H1 (cell line): ENCODE data around the gene MYCBP2. TPM values are rescaled to one million over a fixed set of nuclear protein-coding genes. Genes with fewer than 3 reads are reported as not detected.

ENCODE experiments used
- CTCF ChIA-PET: fragments of 300-600 bp; sonication (Branson Sonifier 250); formaldehyde crosslinking; loops from one replicate; lab custom pipeline; 2021; ENCODE audit not compliant: partially characterized antibody; lab: Charles Lee
- POLR2A ChIA-PET: fragments of 300-600 bp; sonication (Branson Sonifier 250); formaldehyde crosslinking; loops from one replicate; lab custom pipeline; 2021; ENCODE audit warnings: inconsistent platforms; ENCODE audit not compliant: partially characterized antibody; lab: Charles Lee
- DNase-seq, 2 experiments: peaks; one replicate each; pipeline versions ENCODE4 v3.0.0 to v3.0.0-alpha.2; 2010 to 2022; ENCODE audit warnings: low spot score in 2 of 2, low read depth in 1 of 2, mixed read lengths in 1 of 2
- FAIRE-seq: peaks from 2 replicates; lab custom pipeline; 2011; peaks lifted over from hg19 to GRCh38; lab: Jason Lieb, UNC
- H2AFZ ChIP-seq: 2 replicates; pipeline ENCODE4 v1.8.1; 2012; ENCODE audit warnings: low read length, inconsistent platforms
- H2AK5ac ChIP-seq: 2 replicates; pipeline ENCODE4 v1.6.1; 2013; ENCODE audit warnings: low read depth, low read length
- H2BK120ac ChIP-seq: replicated peaks from 2 replicates; pipeline ENCODE3; 2013; ENCODE audit warnings: low read depth, low read length, inconsistent platforms
- H2BK12ac ChIP-seq: 2 replicates; pipeline ENCODE4 v1.6.1; 2013; ENCODE audit warnings: low read depth, low read length
- H2BK15ac ChIP-seq: 2 replicates; pipeline ENCODE4 v1.6.1; 2013; ENCODE audit warnings: low read length
- H2BK20ac ChIP-seq: 2 replicates; pipeline ENCODE4 v1.6.1; 2013; ENCODE audit warnings: low read length
- H2BK5ac ChIP-seq: 2 replicates; pipeline ENCODE4 v1.6.1; 2013; ENCODE audit warnings: low read depth, low read length
- H3K14ac ChIP-seq: 2 replicates; pipeline ENCODE4 v1.6.1; 2013; ENCODE audit warnings: inconsistent platforms; ENCODE audit not compliant: insufficient read length
- H3K18ac ChIP-seq: 2 replicates; pipeline ENCODE4 v1.6.1; 2013; ENCODE audit warnings: low read length; ENCODE audit errors: extremely low read depth
- H3K23ac ChIP-seq: 2 replicates; pipeline ENCODE4 v1.6.1; 2013; ENCODE audit warnings: inconsistent platforms; ENCODE audit not compliant: insufficient read length
- H3K23me2 ChIP-seq: 2 replicates; pipeline ENCODE4 v1.6.1; 2013; ENCODE audit warnings: low read depth, low read length
- H3K27ac ChIP-seq: 2 replicates; pipeline ENCODE4 v1.6.1; 2011; ENCODE audit warnings: low read depth, low read length, inconsistent platforms
- H3K27me3 ChIP-seq, 4 experiments: replicated peaks in 1 of 4; 1 replicate in 1 of 4; 2 replicates in 3 of 4; pipeline versions ENCODE4 v1.6.1 to v1.8.1; 2011 to 2013; ENCODE audit warnings: low read length in 3 of 4, mild to moderate bottlenecking in 3 of 4, inconsistent platforms in 2 of 4, mixed read lengths in 2 of 4, moderate library complexity in 1 of 4; ENCODE audit not compliant: control insufficient read depth in 3 of 4, insufficient read depth in 3 of 4; ENCODE audit errors: extremely low read depth in 1 of 4
- H3K36me3 ChIP-seq, 4 experiments: 2 replicates each; pipeline versions ENCODE4 v1.6.1 to v1.8.1; 2011 to 2013; ENCODE audit warnings: mild to moderate bottlenecking in 4 of 4, low read length in 3 of 4, moderate library complexity in 2 of 4, control low read depth in 1 of 4, inconsistent platforms in 1 of 4; ENCODE audit not compliant: insufficient read depth in 4 of 4, control insufficient read depth in 2 of 4
- H3K4ac ChIP-seq: replicated peaks from 2 replicates; pipeline ENCODE3; 2013; ENCODE audit warnings: low read length, low read depth, mixed read lengths, inconsistent platforms; ENCODE audit not compliant: insufficient read length
- H3K4me1 ChIP-seq, 4 experiments: replicated peaks in 1 of 4; 1 replicate in 1 of 4; 2 replicates in 3 of 4; pipeline versions ENCODE4 v1.6.1 to v1.8.1; 2011 to 2013; ENCODE audit warnings: low read length in 3 of 4, inconsistent platforms in 2 of 4, mixed read lengths in 1 of 4; ENCODE audit not compliant: insufficient read depth in 4 of 4, control insufficient read depth in 3 of 4
- H3K4me2 ChIP-seq, 2 experiments: 2 replicates each; pipeline versions ENCODE4 v1.6.1 to v1.8.1; 2011 to 2013; ENCODE audit warnings: low read depth in 2 of 2, low read length in 2 of 2, control low read depth in 1 of 2, inconsistent platforms in 1 of 2, mild to moderate bottlenecking in 1 of 2; ENCODE audit not compliant: insufficient read depth in 1 of 2
- H3K4me3 ChIP-seq, 4 experiments: fragments of 200-600, 300-600 bp in 1 of 4; sonication (generic), shearing (Covaris generic), sonication (Bioruptor Twin) in 1 of 4; 2 replicates each; pipeline versions ENCODE4 v1.5.1 to v1.8.1; 2011 to 2016; ENCODE audit warnings: low read length in 4 of 4, low read depth in 3 of 4, control low read depth in 2 of 4, inconsistent platforms in 2 of 4, mild to moderate bottlenecking in 2 of 4, mixed read lengths in 1 of 4, moderate library complexity in 1 of 4; ENCODE audit not compliant: insufficient read depth in 2 of 4; ENCODE audit errors: extremely low read depth in 1 of 4
- H3K56ac ChIP-seq: replicated peaks from 2 replicates; pipeline ENCODE3; 2013; ENCODE audit warnings: low read depth, mild to moderate bottlenecking, mixed read lengths, low read length, inconsistent platforms; ENCODE audit not compliant: insufficient read length
- H3K79me1 ChIP-seq: 2 replicates; pipeline ENCODE4 v1.6.1; 2013; ENCODE audit warnings: low read depth, low read length, control low read depth
- H3K79me2 ChIP-seq, 2 experiments: 2 replicates each; pipeline versions ENCODE4 v1.6.1 to v1.8.1; 2012 to 2013; ENCODE audit warnings: low read length in 2 of 2, mild to moderate bottlenecking in 2 of 2, inconsistent platforms in 1 of 2; ENCODE audit not compliant: insufficient read depth in 2 of 2, control insufficient read depth in 1 of 2
- H3K9ac ChIP-seq, 4 experiments: replicated peaks in 1 of 4; 1 replicate in 1 of 4; 2 replicates in 3 of 4; pipeline versions ENCODE4 v1.6.1 to v1.8.1; 2011 to 2013; ENCODE audit warnings: low read depth in 3 of 4, low read length in 3 of 4, control low read depth in 2 of 4, mild to moderate bottlenecking in 2 of 4, moderate library complexity in 2 of 4, inconsistent platforms in 1 of 4; ENCODE audit errors: extremely low read depth in 1 of 4
- H3K9me3 ChIP-seq, 2 experiments: 2 replicates each; pipeline versions ENCODE4 v1.6.1 to v1.8.1; 2012 to 2013; ENCODE audit warnings: mild to moderate bottlenecking in 2 of 2, moderate library complexity in 2 of 2, control low read depth in 1 of 2, inconsistent platforms in 1 of 2, low read depth in 1 of 2, low read length in 1 of 2, mixed read lengths in 1 of 2; ENCODE audit not compliant: insufficient read depth in 2 of 2
- H4K20me1 ChIP-seq, 2 experiments: replicated peaks in 1 of 2; 2 replicates each; pipeline versions ENCODE3 to v1.8.1; 2011 to 2013; ENCODE audit warnings: inconsistent platforms in 2 of 2, low read length in 2 of 2, mild to moderate bottlenecking in 1 of 2; ENCODE audit not compliant: insufficient read depth in 2 of 2, control insufficient read depth in 1 of 2
- H4K5ac ChIP-seq: 2 replicates; pipeline ENCODE4 v1.6.1; 2013; ENCODE audit warnings: low read length, low read depth, mixed read lengths, inconsistent platforms; ENCODE audit not compliant: insufficient read length
- H4K8ac ChIP-seq: 2 replicates; pipeline ENCODE4 v1.8.0; 2013; ENCODE audit warnings: mild to moderate bottlenecking, moderate library complexity, low read length, inconsistent platforms; ENCODE audit not compliant: insufficient read depth; ENCODE audit errors: extremely low read depth
- H4K91ac ChIP-seq: replicated peaks from 2 replicates; pipeline ENCODE3; 2013; ENCODE audit warnings: low read length, mixed read lengths, inconsistent platforms; ENCODE audit not compliant: insufficient read length
- EZH2 ChIP-seq: fragments of 200-600 bp; sonication (generic); IDR thresholded peaks from 2 replicates; pipeline ENCODE4 v1.7.1; 2012; ENCODE audit warnings: low read depth, mild to moderate bottlenecking, moderate library complexity, low read length, inconsistent platforms; ENCODE audit not compliant: severe bottlenecking
- FOSL1 ChIP-seq: IDR thresholded peaks from 2 replicates; pipeline ENCODE4 v1.6.1; 2011; ENCODE audit warnings: mild to moderate bottlenecking, low read depth, low read length, moderate library complexity; ENCODE audit not compliant: insufficient read depth
- GABPA ChIP-seq: IDR thresholded peaks from 2 replicates; pipeline ENCODE4 v1.6.1; 2011; ENCODE audit warnings: mild to moderate bottlenecking, low read length, moderate library complexity, borderline replicate concordance; ENCODE audit not compliant: insufficient read depth
- KDM1A ChIP-seq: fragments of 200-600, 300-600 bp; sonication (generic); IDR thresholded peaks from 2 replicates; pipeline ENCODE4 v1.7.1; 2016; ENCODE audit warnings: mild to moderate bottlenecking, low read length, borderline replicate concordance
- KDM4A ChIP-seq: IDR thresholded peaks from one replicate; pipeline ENCODE4 v1.7.1; 2012; ENCODE audit warnings: low read depth, mild to moderate bottlenecking, moderate library complexity, low read length, inconsistent platforms; ENCODE audit not compliant: severe bottlenecking
- NRF1 ChIP-seq: IDR thresholded peaks from 2 replicates; pipeline ENCODE4 v1.6.1; 2011; ENCODE audit warnings: mild to moderate bottlenecking, low read depth, low read length, improper control_type of control experiment
- POLR2A ChIP-seq, 2 experiments: IDR thresholded peaks; 1 replicate in 1 of 2; 2 replicates in 1 of 2; pipeline ENCODE4 v1.6.1; 2011; ENCODE audit warnings: low read depth in 2 of 2, low read length in 2 of 2, mild to moderate bottlenecking in 2 of 2; ENCODE audit errors: control extremely low read depth in 1 of 2
- RNF2 ChIP-seq: fragments of 200-900, 300-1000 bp; sonication (generic); IDR thresholded peaks from 2 replicates; pipeline ENCODE4 v1.7.1; 2016; ENCODE audit warnings: borderline replicate concordance, low read depth, mild to moderate bottlenecking, antibody characterized with exemption, low read length; ENCODE audit not compliant: poor library complexity, severe bottlenecking; ENCODE audit errors: missing control alignments
- TCF12 ChIP-seq: IDR thresholded peaks from 2 replicates; pipeline ENCODE4 v1.6.1; 2011; ENCODE audit warnings: low read depth, mild to moderate bottlenecking, low read length
- WGBS, 2 experiments: shearing (Covaris generic) in 1 of 2; methylation state at CpG; one replicate each; pipeline versions ENCODE4 v1.1.6 to v1.1.7; 2013 to 2015; ENCODE audit warnings: low lambda C conversion rate in 2 of 2, mixed read lengths in 2 of 2, inconsistent platforms in 1 of 2, low coverage in 1 of 2, missing lambda C conversion rate in 1 of 2; ENCODE audit not compliant: insufficient replicate concordance in 2 of 2, insufficient coverage in 1 of 2, insufficient read length in 1 of 2; ENCODE audit errors: extremely low coverage in 1 of 2, missing lambda C conversion rate in 1 of 2; 5-methylcytosine and 5-hydroxymethylcytosine counted together
- polyA plus RNA-seq, 7 experiments: library from polyadenylated mRNA; depleted of rRNA in 3 of 7; stranded (reverse) in 5 of 7; unstranded in 2 of 7; fragments of >200 nt in 5 of 7; fragments of 200-250 nt in 2 of 7; gene quantifications; 1 replicate in 5 of 7; 2 replicates in 1 of 7; 4 replicates in 1 of 7; pipeline versions ENCODE4 v1.2.1 to v1.2.3, GENCODE V29; 2011 to 2013; ENCODE audit warnings: missing spikeins in 2 of 7, mixed read lengths in 2 of 7
- total RNA-seq: library from RNA; stranded (reverse); fragmentation: NEBNext Ultra II Directional; extraction: Animal tissue kit (Norgen Biotek cat#: 25700); gene quantifications from 2 replicates; pipeline ENCODE4 v1.2.1, GENCODE V29; 2021
- TF ChIP-seq, protein P1 (sequence below): IDR thresholded peaks from 2 replicates; pipeline ENCODE4 v1.6.1; 2012; ENCODE audit warnings: inconsistent platforms

MYCBP2 gene
- total and polyA plus RNA-seq, 2 of the 8 experiments (the other 6 are each of a cell fraction or from before 2014, with no cell fraction given), result 19.0 to 52.1 TPM

DNA sequence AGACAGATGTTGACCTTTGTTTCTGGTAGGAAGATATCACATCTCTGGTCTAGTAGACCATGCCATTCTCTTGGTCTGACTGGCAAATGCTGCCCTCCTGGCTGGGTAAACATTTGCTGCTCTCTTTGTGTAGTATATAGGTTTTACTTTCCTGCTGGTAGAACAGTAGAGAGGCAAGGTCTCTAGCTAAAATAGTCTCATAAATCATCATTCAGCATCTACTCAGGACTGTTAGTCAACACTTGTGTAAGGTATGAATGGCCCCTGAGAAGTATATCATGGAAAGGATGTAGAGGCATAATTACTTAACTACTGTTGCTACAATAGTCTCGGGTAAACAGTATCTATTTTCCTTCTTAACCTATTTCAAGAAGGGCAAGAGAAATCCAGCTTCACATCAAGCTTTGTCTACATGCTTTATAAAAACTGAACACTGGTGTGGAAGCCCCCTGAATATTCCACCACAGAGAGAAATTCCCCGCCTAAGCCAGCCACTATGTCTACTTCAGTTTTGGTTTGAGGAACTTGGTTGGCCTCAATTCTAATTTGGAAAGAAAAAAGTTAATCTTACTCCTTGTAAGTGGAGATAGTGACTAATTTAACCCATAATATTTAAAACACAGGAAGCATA is 18.4 kb upstream of the MYCBP2 start:
- ChIA-PET CTCF (no interaction called here), POLR2A (no interaction called here)
- Histone ChIP-seq H4K8ac (no peak overlapping the region), H3K79me2 (no peaks in the 10 kb centered on the region), H2BK120ac (no peak overlapping the region), H3K14ac (no peak overlapping the region), H3K27me3 (no peaks in the 10 kb centered on the region), H3K56ac (no peak overlapping the region), H3K9me3 (no peaks in the 10 kb centered on the region), H4K20me1 (no peaks in the 10 kb centered on the region), H2AFZ (no peak overlapping the region; the same call in 1 of the 2 replicates), H4K5ac (no peak overlapping the region), H3K27ac (no peak overlapping the region), H2BK15ac (no peak overlapping the region), H3K36me3 (no peaks in the 10 kb centered on the region), H2BK5ac (no peak overlapping the region), H3K79me1 (no peaks in the 10 kb centered on the region), H3K4me2 (no peak overlapping the region), H2BK12ac (no peak overlapping the region), H3K4ac (no peak overlapping the region), H2AK5ac (no peak overlapping the region), H3K9ac (no peak overlapping the region), H3K18ac (no peak overlapping the region), H3K23ac (no peak overlapping the region), H4K91ac (no peak overlapping the region), H3K4me1 (no peaks in the 10 kb centered on the region), H2BK20ac (no peak overlapping the region), H3K4me3 (no peak overlapping the region), H3K23me2 (no peaks in the 10 kb centered on the region; the same call in 1 of the 2 replicates)
- DNase-seq (no peak), FAIRE-seq (no peak)
- WGBS, 2 experiments, result 85% methylated on average over 2 of the region's 2 CpGs; no CpG with 5 or more reads in 1 of the 2 experiments
- TF ChIP-seq POLR2A (IDR thresholded peaks at IDR 0.05; ENCODE audit: control extremely low read depth in 1 of 2, low read depth in 2 of 2, low read length in 2 of 2), result no peak
- TF ChIP-seq NRF1, result no peak
- TF ChIP-seq FOSL1, result no peak
- no peak for TF ChIP-seq EZH2
- TF ChIP-seq KDM1A, result no peak
- TF ChIP-seq RNF2, result no peak
- no peak for TF ChIP-seq GABPA
- no peak for TF ChIP-seq TCF12
- TF ChIP-seq, protein P1, sequence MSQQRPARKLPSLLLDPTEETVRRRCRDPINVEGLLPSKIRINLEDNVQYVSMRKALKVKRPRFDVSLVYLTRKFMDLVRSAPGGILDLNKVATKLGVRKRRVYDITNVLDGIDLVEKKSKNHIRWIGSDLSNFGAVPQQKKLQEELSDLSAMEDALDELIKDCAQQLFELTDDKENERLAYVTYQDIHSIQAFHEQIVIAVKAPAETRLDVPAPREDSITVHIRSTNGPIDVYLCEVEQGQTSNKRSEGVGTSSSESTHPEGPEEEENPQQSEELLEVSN, result no peak
- no peak for TF ChIP-seq KDM4A
